ENCODE measurements around the gene PAN3. TPM values are rescaled to one million over a fixed set of nuclear protein-coding genes. Genes with fewer than 3 reads are reported as not detected.

Gene PAN3
- total RNA-seq, 4 donors from 2014 or later: 5.5 to 14.7 (median 9.4) TPM

- DNase-seq: no peak
- in situ Hi-C loops (cut with MboI; ENCODE audit: low sequenced_read_pairs in 4 of 4) (no loop called here), intact Hi-C loops (cut with DNase I; ENCODE audit: low total_unique reads) (no loop called here)
- no peaks in the 10 kb centered on the region for H3K9me3 ChIP-seq
- no peak overlapping the region for H3K4me3 ChIP-seq
- H3K4me1 ChIP-seq: no peaks in the 10 kb centered on the region
- ATAC-seq: no peak
- no peaks in the 10 kb centered on the region for H3K36me3 ChIP-seq
- TF ChIP-seq POLR2A (IDR thresholded peaks at IDR 0.05): no peak
- TF ChIP-seq, protein P1, sequence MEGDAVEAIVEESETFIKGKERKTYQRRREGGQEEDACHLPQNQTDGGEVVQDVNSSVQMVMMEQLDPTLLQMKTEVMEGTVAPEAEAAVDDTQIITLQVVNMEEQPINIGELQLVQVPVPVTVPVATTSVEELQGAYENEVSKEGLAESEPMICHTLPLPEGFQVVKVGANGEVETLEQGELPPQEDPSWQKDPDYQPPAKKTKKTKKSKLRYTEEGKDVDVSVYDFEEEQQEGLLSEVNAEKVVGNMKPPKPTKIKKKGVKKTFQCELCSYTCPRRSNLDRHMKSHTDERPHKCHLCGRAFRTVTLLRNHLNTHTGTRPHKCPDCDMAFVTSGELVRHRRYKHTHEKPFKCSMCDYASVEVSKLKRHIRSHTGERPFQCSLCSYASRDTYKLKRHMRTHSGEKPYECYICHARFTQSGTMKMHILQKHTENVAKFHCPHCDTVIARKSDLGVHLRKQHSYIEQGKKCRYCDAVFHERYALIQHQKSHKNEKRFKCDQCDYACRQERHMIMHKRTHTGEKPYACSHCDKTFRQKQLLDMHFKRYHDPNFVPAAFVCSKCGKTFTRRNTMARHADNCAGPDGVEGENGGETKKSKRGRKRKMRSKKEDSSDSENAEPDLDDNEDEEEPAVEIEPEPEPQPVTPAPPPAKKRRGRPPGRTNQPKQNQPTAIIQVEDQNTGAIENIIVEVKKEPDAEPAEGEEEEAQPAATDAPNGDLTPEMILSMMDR (IDR thresholded peaks at IDR 0.05 in 4 of 5, conservative IDR thresholded peaks at IDR 0.05 in 1 of 5): no peak
- H3K27me3 ChIP-seq: no peaks in the 10 kb centered on the region
- no peak overlapping the region for H3K27ac ChIP-seq
These were observed 80.3 kb downstream of the PAN3 start for GRCh38 chr13:28218679-28219078.

DNA sequence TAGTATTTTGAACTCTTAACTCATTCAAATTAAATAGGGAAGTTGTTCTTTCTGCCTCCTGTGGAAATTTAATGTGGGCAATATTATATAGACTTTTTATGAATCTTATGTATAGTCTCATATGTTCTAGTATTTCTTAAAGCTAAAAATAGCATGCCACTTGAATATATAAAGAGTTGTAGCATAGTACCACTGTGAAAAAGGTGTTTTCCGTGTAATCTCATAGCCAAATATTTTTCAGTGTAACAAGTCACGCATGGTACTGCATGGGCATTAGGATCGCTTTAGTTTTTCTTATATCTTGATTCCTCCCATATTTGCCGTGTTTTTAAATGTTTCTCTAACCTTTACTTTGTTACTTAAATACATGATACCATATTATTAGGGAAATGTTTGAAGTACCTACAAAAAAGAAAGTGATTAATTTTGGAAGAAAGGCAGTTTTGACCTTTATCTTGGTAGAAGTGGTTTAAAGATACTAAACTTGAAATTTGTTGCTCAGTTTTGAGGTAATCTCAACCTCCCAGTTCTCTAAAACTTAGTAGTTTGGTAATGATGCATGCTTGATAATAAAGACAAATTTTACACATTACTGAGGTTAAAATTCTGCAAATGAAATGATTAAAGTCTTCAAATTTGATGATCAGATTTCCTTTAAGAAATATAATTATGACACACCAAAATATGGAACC, 81.2 kb downstream of the PAN3 start:
- no peaks in the 10 kb centered on the region for H3K27me3 ChIP-seq
- H3K4me1 ChIP-seq: no peaks in the 10 kb centered on the region
- H3K27ac ChIP-seq: no peak overlapping the region
- H3K4me3 ChIP-seq: no peak overlapping the region
- no peak for TF ChIP-seq POLR2A (IDR thresholded peaks at IDR 0.05)
- TF ChIP-seq, protein P1 (IDR thresholded peaks at IDR 0.05 in 4 of 5, conservative IDR thresholded peaks at IDR 0.05 in 1 of 5): no peak
- intact Hi-C loops (cut with DNase I; ENCODE audit: low total_unique reads): no loop called here
- DNase-seq (no peak), ATAC-seq (no peak)
- H3K9me3 ChIP-seq: no peaks in the 10 kb centered on the region
- H3K36me3 ChIP-seq: no peaks in the 10 kb centered on the region
- in situ Hi-C loops (cut with MboI; ENCODE audit: low sequenced_read_pairs in 4 of 4): no loop called here

DNA sequence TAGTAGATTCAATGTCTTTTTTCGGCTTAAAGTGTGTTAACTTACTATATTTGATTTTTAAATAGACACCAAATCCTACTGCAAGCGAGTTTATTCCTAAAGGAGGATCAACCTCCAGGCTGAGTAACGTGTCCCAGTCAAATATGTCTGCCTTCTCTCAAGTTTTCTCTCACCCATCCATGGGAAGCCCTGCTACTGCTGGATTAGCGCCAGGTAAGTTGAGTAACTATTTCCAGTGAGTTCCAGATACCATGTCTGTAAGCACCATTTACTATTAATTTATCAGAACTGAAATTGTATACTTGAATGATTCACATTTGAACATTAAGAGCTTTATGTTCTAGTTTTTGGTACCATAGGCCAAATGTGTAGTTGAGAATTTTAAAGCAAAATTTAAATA, 81.8 kb downstream of the PAN3 start:
- in situ Hi-C loops (cut with MboI; ENCODE audit: low sequenced_read_pairs in 4 of 4) (no loop called here), intact Hi-C loops (cut with DNase I; ENCODE audit: low total_unique reads) (no loop called here)
- H3K4me3 ChIP-seq: no peak overlapping the region

GRCh38 chr13:28229522-28230411, 91.4 kb downstream of the PAN3 start:
- TF ChIP-seq, protein P1 (IDR thresholded peaks at IDR 0.05 in 4 of 5, conservative IDR thresholded peaks at IDR 0.05 in 1 of 5): no peak
- no peak for TF ChIP-seq POLR2A (IDR thresholded peaks at IDR 0.05)
- no peak overlapping the region for H3K4me3 ChIP-seq
- intact Hi-C loops (cut with DNase I; ENCODE audit: low total_unique reads): no loop called here
- in situ Hi-C loops (cut with MboI; ENCODE audit: low sequenced_read_pairs in 4 of 4): no loop called here
- H3K9me3 ChIP-seq: no peaks in the 10 kb centered on the region
- H3K4me1 ChIP-seq: no peaks in the 10 kb centered on the region
- ATAC-seq (no peak), DNase-seq (no peak)
- H3K36me3 ChIP-seq: peaks cover 0 to 6% of the 10 kb centered on the region in 2 donors
- H3K27ac ChIP-seq: no peak overlapping the region
- H3K27me3 ChIP-seq: no peaks in the 10 kb centered on the region

More for the DNA sequence above, 81.8 kb downstream of the PAN3 start:
- H3K9me3 ChIP-seq: no peaks in the 10 kb centered on the region
- no peaks in the 10 kb centered on the region for H3K27me3 ChIP-seq
- DNase-seq: no peak
- TF ChIP-seq, protein P1 (IDR thresholded peaks at IDR 0.05 in 4 of 5, conservative IDR thresholded peaks at IDR 0.05 in 1 of 5): no peak
- TF ChIP-seq POLR2A (IDR thresholded peaks at IDR 0.05): no peak
- H3K4me1 ChIP-seq: no peaks in the 10 kb centered on the region
- no peaks in the 10 kb centered on the region for H3K36me3 ChIP-seq
- no peak overlapping the region for H3K27ac ChIP-seq
- no peak for ATAC-seq
